ENCODE results near the gene LUC7L3.
"Not testable (repeated sequence)": the region's sequence is repeated elsewhere in the genome, so short reads cannot be mapped to it uniquely, and the experiment has no call there.

Gene LUC7L3

DNA sequence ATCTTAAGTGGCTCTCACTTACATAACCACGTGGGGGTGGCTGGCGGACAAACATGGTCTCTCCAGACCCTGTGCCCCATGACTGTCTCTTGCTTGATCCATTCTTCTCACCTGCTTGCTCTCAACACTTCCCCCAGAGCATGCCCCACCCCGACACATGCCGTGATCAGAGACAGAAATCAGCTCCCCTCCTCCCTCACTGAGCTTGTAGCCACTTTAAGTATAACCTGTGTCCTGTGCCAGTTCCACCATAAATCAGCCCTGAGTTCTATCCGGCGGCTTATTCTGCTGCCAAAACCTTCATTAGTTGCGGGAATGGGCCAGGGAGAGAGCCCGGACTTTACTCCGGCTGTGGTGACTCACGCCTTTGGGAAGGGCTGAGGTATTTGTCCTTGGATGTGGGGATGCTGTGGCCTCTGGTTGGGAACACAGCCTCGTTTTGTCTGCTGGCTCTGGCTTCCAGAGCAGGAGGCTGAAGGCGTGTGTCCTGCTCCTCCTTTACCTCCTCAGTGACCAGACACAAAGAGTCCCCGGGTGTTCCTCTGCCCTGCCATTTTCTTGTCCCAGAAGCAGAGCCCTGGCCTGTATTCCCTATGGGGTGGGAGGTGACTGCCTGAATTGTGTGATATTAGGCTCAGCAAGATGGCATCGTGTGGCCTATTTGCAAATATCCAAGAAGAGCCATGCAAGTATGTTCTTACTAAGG, 32.8 kb upstream of the LUC7L3 start:
- DNase-seq: peak; percentile 83

DNA sequence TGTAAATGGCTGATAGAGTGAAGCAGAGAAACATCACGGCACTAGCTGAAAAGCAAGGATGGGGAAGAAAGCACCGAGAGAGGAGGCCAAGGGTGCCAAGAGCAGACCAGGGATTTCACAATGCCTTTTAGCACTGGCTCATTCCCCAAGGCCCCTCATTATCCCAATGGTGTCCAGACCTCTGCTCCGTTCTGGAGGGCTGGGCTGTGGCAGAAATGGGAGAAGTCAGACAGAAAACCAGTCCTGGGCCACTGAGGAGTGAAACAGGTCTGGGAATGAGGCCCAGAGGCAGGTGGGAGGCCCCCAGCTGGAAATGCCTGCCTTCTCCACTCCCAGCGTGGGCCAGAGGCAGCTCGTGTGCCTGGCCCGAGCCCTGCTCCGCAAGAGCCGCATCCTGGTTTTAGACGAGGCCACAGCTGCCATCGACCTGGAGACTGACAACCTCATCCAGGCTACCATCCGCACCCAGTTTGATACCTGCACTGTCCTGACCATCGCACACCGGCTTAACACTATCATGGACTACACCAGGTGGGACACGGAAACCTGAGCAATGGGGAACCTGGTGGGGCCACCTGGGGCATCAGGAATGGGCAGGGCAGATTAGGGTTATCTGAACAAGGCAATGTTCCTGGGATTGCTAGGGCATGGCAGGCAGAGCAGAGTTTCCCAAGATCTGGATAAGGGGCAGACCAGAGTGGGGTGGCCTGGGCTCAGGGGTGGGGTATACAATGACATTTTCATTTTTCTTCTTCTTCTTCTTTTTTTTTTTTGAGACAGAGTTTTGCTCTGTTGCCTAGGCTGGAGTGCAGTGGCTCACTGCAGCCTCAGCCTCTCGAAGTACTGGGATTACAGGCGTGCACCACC, 32.0 kb upstream of the LUC7L3 start:
- no peak for DNase-seq

DNA sequence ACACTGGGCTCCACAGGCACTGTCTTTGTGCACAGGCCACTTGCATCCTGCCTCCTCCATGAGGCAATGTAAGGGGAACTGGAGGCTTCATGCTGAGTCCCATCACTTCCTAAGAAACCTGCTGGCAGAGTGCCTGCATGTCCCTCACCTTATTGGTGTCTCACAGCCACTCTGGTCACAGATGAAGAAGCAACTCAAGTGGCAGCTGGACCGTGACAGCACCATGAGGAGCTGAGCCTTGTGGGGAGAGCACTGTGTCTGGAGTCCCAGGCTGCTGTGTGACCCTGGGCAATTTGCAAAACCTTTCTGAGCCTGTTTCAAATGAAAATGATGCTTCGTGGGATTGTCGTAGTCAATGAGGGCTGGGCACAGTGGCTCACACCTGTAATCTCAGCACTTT, 31.2 kb upstream of the LUC7L3 start:
- no peak for DNase-seq

DNA sequence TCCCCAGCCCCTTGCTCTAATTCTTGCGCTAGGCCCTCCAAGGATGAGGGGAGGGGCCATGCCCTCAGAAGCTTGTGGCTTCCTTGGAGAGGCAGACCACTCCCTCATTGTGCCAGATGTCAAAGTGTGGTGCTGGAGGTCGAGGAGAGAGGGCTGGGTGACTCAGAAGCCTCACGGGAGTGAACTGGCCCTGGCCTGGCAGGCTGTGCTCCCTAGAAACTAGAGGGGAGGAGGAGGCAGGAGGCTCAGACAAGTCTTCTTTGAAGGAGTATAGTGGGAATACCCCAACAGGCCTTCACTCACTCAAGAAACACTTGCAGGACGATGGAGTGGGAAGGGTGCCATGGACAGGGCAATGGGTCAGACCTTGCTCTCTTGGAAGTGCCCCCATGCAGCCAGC, 30.2 kb upstream of the LUC7L3 start:
- DNase-seq: no peak

DNA sequence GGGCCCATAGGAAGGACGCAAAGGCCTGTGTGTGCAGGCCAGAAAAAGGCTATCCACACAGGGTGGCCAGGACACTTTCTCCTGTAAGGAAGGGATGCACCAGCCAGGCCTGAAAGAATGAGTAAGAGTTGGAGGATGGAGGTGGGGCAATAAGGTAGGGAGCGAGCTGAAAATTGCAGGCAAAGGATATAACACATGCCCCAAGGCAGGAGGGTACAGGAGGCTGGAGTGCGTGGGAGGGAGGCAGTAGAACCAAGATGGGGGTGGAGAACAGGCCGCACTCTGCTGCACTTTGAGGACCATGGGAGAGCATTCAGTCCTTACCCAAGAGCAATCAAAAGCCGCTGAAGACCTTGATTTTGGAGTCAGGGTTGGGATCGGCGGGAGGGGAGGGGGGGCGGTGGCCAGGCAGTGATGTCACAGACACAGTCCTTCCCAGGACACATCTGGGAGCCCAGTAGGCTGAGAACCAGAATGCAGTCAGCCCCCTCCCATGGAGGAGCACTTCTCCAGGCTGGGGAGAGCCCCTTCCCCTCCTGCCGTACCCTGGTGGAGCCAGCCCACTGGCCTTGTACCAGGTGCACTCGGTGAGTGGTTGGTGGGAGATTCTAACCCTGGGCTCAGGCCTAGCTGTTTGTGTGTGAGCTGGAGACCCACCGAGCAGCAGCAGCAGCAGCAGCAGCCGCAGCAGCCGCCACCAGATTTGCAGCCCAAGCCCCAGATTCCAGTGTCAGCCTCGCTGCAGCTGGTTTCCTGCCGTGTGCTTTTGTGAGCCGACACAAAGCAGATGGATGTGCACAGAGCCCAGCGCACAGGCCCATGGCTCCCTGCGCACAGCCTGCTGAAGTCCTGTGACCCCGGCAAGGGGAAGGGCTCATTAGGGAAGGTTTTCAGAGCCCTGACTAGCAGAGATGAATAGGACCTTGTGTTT, 29.2 kb upstream of the LUC7L3 start:
- no peak for DNase-seq

DNA sequence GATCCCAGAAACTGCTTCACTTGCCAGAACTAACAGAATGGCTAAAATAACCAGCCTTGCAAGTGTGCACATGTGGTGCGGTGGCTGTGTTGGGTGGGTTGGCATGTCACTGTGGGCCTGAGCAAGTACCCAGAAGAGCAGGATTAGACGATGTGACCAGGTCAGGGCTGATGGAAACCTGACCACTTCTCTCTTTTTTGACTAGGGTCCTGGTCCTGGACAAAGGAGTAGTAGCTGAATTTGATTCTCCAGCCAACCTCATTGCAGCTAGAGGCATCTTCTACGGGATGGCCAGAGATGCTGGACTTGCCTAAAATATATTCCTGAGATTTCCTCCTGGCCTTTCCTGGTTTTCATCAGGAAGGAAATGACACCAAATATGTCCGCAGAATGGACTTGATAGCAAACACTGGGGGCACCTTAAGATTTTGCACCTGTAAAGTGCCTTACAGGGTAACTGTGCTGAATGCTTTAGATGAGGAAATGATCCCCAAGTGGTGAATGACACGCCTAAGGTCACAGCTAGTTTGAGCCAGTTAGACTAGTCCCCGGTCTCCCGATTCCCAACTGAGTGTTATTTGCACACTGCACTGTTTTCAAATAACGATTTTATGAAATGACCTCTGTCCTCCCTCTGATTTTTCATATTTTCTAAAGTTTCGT, 28.4 kb upstream of the LUC7L3 start:
- DNase-seq: no peak

DNA sequence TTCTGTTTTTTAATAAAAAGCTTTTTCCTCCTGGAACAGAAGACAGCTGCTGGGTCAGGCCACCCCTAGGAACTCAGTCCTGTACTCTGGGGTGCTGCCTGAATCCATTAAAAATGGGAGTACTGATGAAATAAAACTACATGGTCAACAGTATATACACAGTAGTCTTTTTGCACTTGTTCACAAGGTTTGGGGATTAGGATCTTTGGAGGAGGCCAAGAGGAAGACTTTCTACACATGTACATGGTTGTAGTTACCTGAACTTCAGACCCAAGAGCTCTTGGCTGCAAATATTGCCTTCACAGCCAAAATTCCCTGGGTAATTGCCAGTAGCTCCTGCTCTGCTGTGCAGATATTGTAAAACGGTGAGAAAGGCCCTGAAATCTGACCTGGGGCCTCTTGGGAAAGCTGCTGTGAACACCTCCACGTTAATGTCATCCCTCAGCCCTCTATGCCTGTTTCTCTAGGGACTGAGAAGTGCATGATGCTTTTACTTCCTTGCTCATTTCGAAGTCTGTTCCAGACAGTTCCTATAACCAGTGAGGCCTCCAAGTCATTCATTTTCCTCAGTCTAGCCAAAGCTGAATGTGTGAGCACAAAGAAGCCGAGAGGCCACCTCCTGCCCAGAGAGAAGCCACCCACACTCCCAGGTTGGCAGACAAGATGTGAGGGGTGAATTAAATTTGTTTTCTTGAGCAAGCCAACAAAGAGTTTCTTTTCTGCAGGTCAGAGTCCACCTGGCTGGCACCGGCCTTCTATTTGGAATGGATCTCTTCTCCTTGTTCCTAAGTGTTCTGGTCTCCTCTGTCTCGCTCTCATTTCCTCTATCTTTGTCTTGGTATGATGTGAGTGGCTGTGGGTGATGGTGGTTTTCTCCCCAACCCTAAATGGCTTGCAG, 27.6 kb upstream of the LUC7L3 start:
- DNase-seq: no peak

DNA sequence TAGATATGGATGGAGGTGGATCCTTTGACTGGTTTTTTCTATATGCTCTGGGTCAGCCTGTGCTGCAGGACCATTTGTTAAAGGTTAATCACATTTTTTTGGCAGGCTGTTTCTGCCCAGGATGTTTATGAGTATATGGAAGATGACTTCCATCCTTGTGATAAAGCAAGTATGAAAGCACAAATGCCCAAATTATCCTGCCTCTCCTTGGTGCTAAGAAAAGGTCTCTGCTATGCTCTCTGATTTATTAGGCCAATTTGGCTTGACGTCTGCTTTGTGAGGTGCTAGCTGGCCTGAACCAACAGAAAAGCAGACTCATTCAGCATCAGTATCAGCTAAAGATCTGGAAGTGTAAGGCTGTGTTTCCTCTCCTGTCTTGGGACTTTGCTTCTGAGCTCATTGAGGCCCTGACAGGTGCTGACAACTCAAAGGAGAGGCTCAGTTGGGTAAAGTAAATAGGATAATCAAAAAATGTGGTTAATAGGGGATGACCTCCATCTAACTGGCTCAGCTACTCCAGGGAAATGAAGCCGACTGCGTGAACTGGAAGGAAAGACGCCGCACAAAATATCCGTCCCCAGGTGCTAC, 26.9 kb upstream of the LUC7L3 start:
- DNase-seq: no peak

DNA sequence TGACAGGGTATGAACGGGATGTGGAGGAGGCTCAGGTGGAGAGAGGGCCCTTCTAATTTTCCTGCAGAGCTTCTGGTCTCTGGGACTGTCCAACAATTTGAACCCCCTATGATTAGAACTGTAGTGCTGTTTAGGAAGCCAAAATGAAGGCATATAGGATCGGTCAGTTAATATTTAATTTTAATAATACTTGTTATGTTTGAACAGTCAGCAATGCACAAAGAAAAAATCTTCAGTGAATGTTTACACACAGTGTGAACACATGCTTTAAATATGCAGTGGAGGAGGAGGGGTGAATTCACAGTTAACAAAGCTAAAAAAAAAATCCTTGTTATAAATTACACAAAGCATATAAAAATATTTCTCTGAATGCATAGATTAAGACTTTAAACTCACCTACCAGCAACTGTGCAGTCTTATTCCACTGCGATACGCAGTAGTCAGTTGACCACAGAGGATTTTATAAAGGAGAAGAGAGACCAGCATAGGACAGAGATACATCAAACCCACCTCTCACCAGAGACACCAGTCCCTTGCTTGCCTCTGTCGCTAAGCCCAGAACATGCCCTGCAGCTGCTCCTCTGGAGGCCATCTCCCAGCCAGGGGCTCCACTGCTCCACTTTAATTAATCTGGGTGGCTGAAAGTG, 26.2 kb upstream of the LUC7L3 start:
- no peak for DNase-seq

DNA sequence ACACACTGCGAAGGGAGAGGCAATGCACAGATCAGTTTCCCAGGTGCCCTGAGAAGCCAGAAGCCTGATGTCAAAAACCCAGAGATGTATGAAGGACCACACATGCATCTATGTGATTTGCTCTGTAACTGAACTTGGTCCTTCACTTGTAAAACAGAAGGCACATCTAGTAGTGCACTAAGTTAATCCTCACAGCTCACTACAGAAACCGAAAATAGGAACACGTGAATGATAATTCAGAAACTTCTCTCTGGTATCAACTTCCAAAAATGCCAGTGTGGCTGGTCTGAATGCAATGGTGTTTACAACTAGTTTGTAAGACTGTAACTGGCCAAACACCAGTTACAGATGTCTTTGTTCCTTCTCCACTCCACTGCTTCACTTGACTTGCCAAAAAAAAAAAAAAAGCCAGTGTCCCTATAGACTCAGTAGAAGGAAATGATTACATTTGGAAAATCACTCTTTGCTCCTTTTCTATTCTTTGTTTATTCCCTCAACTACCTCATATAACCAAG, 23.0 kb upstream of the LUC7L3 start:
- DNase-seq: no peak

DNA sequence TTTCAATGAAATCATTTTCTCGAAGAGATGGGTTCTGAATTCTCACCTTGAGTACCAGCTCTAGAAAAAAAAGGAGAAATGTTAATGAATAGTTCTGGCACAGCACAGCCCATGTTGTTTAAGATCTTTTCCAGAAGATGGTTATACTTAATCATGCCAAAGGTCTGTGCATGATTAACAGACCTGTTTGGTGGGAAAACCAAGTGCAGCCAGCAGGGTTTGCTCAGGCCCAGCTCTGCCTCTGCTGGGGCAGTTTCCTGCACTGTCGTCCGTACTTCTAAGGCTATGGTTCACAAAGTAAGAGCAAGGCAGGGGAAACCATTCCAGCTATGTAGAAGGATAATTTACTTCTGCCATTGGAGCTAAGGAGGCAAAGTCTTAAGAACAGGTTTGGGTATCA, 22.3 kb upstream of the LUC7L3 start:
- DNase-seq: no peak

DNA sequence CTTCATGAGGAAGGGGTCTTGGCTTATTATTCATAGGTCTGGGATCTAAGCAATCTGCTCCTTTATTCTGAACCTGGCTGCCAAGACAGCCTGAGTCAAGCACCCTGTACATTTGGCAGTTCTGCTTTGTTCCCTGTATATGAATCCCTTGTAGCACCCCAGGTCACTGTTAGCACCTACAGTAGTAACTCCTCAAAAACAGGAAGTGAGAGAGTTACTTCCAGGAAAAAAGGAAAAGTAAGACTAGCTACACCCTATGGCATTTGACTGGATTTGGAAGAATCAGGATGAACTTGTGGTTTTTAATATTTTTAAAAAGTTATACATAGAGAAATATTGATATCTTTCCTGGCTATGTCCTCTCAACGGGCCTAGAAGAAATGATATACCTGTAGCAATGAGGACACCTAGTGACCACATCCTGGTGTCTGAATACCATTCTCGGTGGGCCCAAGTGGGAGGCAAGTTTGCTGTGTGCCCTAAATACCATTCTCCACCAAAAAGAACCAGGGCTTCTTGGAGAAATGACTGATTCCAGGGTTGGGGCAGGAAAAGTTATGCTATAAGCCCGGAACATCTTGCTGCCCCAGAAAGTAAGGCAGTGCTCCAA, 21.6 kb upstream of the LUC7L3 start:
- DNase-seq: no peak

DNA sequence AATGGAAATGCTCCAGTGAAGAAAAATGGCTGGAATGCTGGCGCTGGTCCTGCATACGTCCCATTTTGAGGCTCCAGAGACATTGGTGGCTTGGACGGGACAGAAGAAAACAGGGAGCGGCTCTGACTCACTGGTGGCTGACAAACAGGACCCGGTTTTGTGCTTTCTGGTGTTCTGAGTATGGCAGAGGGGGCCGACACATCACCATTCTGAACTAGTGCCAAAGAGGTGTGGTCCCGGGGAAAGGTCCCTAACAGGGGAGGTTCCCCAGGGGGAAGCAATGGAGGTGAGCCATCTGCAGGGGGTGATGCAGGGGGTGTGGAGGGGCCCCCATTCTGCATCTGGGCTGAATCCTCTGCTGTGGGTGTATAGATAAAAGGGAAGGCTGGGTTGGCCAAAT, 20.0 kb upstream of the LUC7L3 start:
- no peak for DNase-seq

DNA sequence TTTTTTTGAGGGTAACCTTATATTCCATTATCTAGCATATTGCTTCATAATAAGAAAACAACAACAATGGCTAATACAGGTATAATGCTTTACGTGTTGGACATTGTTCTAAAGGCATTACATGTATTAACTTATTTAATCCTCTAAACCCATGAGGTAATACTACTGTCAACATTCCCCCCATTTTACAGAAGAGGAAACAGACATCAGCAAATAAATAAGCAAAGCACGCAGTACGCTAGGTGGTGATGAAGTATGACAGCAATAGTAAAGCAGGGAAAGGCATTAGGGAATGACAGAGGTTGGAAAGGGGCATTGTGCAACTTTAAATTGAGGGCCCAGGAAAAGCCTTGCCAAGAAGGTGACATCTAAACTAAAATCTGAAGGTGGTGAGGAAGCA, 16.2 kb upstream of the LUC7L3 start:
- DNase-seq: no peak

DNA sequence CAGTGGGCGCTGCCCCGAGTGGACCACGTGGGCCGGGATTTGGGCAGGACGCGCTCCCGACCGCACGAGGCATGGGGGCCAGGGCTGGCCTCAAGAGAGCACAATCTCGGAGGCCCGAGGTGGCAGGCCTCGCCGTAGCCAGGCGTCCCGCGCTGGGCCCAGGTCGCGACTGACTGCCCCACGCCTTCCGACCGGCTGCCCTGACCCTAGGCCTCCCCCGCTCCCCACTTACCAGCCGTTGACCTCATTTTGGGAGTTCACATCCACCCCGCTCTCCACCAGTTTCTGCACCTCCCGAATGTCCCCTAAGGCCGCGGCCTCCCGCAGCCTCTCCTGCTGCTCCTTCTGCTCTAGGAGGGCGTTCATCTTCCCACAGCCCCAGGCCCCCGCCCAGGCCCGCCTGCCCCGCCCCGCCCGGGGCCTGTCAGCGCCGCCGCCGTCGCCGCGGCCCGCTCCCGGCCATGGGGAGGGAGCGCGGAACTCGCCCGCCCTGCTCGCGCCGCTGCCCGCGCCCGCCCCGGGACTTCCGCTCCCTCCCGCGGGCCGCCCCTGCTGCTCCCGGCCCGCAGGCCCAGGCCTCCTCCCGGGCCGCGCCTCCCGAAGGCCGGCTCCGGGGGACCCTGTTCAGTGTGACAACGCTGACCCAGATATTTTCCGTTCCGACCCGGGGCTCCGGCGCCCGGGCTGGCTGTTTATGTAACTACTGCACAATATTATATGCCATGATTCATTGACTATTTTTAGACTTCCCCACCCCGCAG, 11.9 kb upstream of the LUC7L3 start, which contains the start of gene ANKRD40:
TSS of gene ANKRD40 (minus strand) at position 626 of the 761 bp plus-strand sequence. CDS start at position 366, 260 bp downstream.
- peak; percentile 95 for DNase-seq

DNA sequence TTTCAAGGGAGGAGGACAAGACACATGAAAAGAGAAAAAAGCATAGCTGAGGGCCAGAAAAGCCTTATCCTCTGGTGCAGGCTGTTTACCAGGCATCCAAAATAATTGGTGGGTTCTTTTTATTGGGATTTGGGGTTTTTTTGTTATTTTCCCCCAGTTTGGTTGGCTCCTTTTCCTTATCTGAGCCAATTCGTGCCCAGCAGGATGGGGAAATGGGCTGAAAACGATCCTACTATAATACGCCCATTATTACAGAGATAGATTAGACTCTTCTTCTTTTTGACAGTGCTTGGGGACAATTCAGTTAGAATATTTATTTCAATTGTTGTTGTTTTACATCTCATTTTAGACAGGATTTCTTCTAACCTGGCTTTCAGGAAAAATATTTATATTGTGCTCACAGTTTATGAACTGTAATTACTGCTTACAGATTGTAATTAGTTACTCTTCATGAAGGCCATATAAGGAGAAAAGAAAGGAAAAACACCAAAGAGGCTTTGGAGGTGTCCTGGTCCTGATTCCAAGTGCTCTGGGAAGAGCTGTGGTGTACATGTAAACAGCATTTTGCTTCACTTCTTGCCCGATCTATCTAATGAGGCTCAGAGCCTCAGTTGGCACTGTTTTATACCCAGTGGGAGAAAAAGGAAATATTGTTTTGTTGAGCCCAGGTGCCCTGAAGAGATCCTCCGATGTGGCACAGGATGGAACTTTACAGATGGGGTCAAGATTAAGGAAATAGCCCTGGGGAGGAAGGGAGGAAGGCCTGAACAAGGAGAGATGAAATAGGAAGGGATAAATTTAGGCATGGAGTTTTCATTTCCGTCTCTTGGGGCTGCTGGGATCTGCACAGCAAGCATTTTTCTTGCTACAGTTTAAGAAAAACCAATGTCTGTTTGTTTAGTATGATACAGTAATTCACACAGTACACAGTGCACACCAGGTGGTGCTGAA, 11.1 kb upstream of the LUC7L3 start:
- peak; percentile 44 for DNase-seq

DNA sequence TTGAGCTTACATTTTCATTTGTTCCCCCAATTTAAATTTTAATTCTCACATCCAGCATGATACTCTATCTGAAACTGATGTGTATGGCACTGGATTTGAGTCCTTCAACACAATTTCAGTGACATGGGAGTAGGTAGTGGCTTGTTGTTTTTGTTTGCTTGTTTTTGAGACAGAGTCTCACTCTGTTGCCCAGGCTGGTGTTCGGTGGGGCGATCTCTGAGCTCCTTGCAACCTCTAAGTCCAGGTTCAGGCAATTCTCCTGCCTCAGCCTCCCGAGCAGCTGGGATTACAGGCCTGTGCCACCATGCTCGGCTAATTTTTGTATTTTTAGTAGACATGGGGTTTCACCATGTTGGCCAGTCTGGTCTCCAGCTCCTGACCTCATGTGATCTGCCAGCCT, 10.3 kb upstream of the LUC7L3 start:
- DNase-seq: not testable (repeated sequence)

DNA sequence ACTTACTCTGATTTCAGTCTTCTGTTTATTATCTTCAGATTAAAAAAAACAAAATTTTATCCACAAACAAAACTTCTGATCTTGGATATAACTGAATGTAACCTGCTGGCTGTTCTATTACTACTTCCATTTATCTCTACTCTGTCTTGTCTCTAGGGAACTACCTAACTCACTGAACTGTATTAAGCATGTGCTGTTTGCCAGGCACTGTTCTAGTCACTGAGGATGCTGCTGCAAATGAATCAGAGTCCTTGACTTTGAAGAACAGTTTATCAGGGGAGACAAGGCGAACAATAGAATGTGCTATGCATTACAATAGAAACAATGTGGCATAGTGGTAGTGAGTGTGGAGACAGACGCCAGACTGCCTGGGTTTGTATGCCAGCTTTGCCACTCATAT, 9.4 kb upstream of the LUC7L3 start:
- no peak for DNase-seq
